ENCODE data around the gene ADH1B. TPM values are rescaled to one million over a fixed set of nuclear protein-coding genes. Genes with fewer than 3 reads are reported as not detected.

The ADH1B gene
- total RNA-seq, 1 experiment from 2014 or later, result 1.8 TPM

Other genes with a start within 250 kb of the ADH1B start
- 163 TPM for gene ADH5, start 232.6 kb downstream of the ADH1B start, total RNA-seq (2021; ENCODE audit: unreplicated experiment)
- 0.25 TPM for gene ADH4, start 177.1 kb downstream of the ADH1B start, total RNA-seq (2021; ENCODE audit: unreplicated experiment)
- gene ADH6, start 102.2 kb downstream of the ADH1B start, total RNA-seq (2021; ENCODE audit: unreplicated experiment), result not detected
- gene ADH1A, start 30.4 kb downstream of the ADH1B start, total RNA-seq (2021; ENCODE audit: unreplicated experiment), result not detected
- gene ADH1C, start 31.3 kb upstream of the ADH1B start, total RNA-seq (2021; ENCODE audit: unreplicated experiment), result not detected
- not detected for gene ADH7, start 113.9 kb upstream of the ADH1B start, total RNA-seq (2021; ENCODE audit: unreplicated experiment)
- gene C4orf17, start 189.6 kb upstream of the ADH1B start, total RNA-seq (2021; ENCODE audit: unreplicated experiment), result not detected
- gene TRMT10A, start 242.6 kb upstream of the ADH1B start, total RNA-seq (2021; ENCODE audit: unreplicated experiment), result 7.4 TPM

Data from HCT116 (cell line).